Panc1 (cell line): ENCODE results near the gene MFSD12. TPM values are rescaled to one million over a fixed set of nuclear protein-coding genes. Genes with fewer than 3 reads are reported as not detected.

Experiments
- ATAC-seq: fragments of 200-7000 bp; cut with Tn5 transposase; 2 replicates; pipeline ENCODE4 v1.9.1; 2020; ENCODE audit warnings: mild to moderate bottlenecking, moderate library complexity
- BruUV-seq: library from RNA; stranded (reverse); fragments of 400-500 nt; replicated peaks from 2 replicates; lab custom pipeline; 2021; lab: Mats Ljungman, UMichigan
- CTCF ChIA-PET: fragments of 300-600 bp; sonication (Branson Sonifier 250); formaldehyde crosslinking; loops from one replicate; lab custom pipeline; 2022; ENCODE audit warnings: antibody characterized with exemption; lab: Charles Lee
- POLR2A ChIA-PET: fragments of 300-600 bp; sonication (Branson Sonifier 250); formaldehyde crosslinking; loops from one replicate; lab custom pipeline; 2022; ENCODE audit warnings: antibody characterized with exemption; lab: Charles Lee
- DNase-seq: peaks from one replicate; pipeline ENCODE4 v3.0.0-alpha.2; 2010; ENCODE audit warnings: low read depth, low spot score
- H3K27ac ChIP-seq: 2 replicates; pipeline ENCODE4 v1.5.1; 2011; ENCODE audit warnings: mild to moderate bottlenecking, low read length, inconsistent platforms
- H3K27me3 ChIP-seq: fragments of 200-500 bp; sonication (Bioruptor generic); 2 replicates; pipeline ENCODE4 v1.6.0; 2014; ENCODE audit warnings: low read length, inconsistent platforms; ENCODE audit not compliant: control insufficient read depth, insufficient read depth
- H3K36me3 ChIP-seq: fragments of 200-500 bp; sonication (Bioruptor generic); 2 replicates; pipeline ENCODE4 v1.5.1; 2014; ENCODE audit warnings: inconsistent platforms, mild to moderate bottlenecking, low read length, moderate library complexity; ENCODE audit not compliant: control insufficient read depth, insufficient read depth
- H3K4me1 ChIP-seq: 2 replicates; pipeline ENCODE4 v1.5.1; 2011; ENCODE audit warnings: inconsistent platforms, mild to moderate bottlenecking, low read length, moderate library complexity; ENCODE audit not compliant: control insufficient read depth, insufficient read depth
- H3K4me3 ChIP-seq, 2 experiments: 2 replicates each; pipeline ENCODE4 v1.5.1; 2011 to 2012; ENCODE audit warnings: low read depth in 2 of 2, low read length in 2 of 2, mild to moderate bottlenecking in 2 of 2, inconsistent platforms in 1 of 2, moderate library complexity in 1 of 2
- H3K9me3 ChIP-seq: fragments of 200-500 bp; sonication (Bioruptor generic); 2 replicates; pipeline ENCODE4 v1.5.1; 2014; ENCODE audit warnings: low read depth, mild to moderate bottlenecking, inconsistent platforms, low read length, moderate library complexity; ENCODE audit not compliant: control insufficient read depth, insufficient read depth
- CTCF ChIP-seq: fragments of 450-650 bp; IDR thresholded peaks from 2 replicates; pipeline ENCODE4 v1.5.1; 2017; ENCODE audit warnings: mild to moderate bottlenecking
- POLR2AphosphoS5 ChIP-seq: IDR thresholded peaks from 2 replicates; pipeline ENCODE4 v1.6.1; 2012; ENCODE audit warnings: mild to moderate bottlenecking, low read depth, low read length, moderate library complexity
- REST ChIP-seq, 2 experiments: IDR thresholded peaks; 2 replicates each; pipeline ENCODE4 v1.6.1; 2011 to 2012; ENCODE audit warnings: low read depth in 2 of 2, control low read depth in 1 of 2, low read length in 1 of 2, mild to moderate bottlenecking in 1 of 2, moderate library complexity in 1 of 2; ENCODE audit not compliant: insufficient read depth in 1 of 2
- SIN3A ChIP-seq: IDR thresholded peaks from 2 replicates; pipeline ENCODE4 v1.6.1; 2012; ENCODE audit warnings: low read depth, mild to moderate bottlenecking, low read length, moderate library complexity, borderline replicate concordance; ENCODE audit not compliant: insufficient read depth
- TCF7L2 ChIP-seq: IDR thresholded peaks from 2 replicates; pipeline ENCODE4 v1.6.1; 2011; ENCODE audit warnings: mild to moderate bottlenecking, low read depth, low read length, inconsistent platforms
- in situ Hi-C: cut with HindIII; loops from 2 replicates; pipeline ENCODE4 v1.10.0; 2016; ENCODE audit warnings: low sequenced_read_pairs, low pct_unique_long_range_greater_than_20kb
- intact Hi-C: fragments of 100-400 bp; cut with micrococcal nuclease; formaldehyde crosslinking; loops from one replicate; pipeline ENCODE4 v1.10.0; 2022; ENCODE audit not compliant: unreplicated experiment
- total RNA-seq: library from RNA; stranded (reverse); gene quantifications from one replicate; pipeline ENCODE4 v1.2.1, GENCODE V29; 2021; ENCODE audit not compliant: unreplicated experiment

Gene MFSD12
- total RNA-seq, 1 experiment from 2014 or later = 98.8 TPM

DNA sequence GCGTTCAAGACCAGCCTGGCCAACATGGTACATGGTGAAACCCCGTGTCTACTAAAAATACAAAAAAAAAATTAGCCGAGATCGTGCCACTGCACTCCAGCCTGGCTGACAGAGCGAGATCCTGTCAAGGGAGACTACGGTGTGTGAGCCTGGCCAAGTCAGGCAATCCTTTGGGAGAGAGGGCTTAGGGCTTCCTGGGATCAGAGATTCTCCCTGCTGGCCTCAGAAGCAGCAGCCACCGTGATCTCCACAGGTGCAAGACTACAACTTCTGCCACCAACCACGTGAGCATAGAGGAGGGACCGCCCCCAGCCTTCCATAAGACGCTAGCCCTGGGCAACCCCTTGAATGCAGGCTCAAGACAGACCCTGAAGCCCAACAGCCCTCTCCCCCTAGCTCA lies 7.6 kb downstream of the MFSD12 start:
- Histone ChIP-seq H3K4me3 (no peak overlapping the region), H3K9me3 (no peaks in the 10 kb centered on the region), H3K27ac (no peak overlapping the region), H3K4me1 (0 out of 2 replicates have a peak, but pooled peaks cover 2% of the 10 kb centered on the region), H3K36me3 (0 out of 2 replicates have a peak, but pooled peaks cover 3% of the 10 kb centered on the region), H3K27me3 (no peaks in the 10 kb centered on the region)
- DNase-seq (no peak), ATAC-seq (no peak)
- CTCF ChIA-PET = no interaction called here
- POLR2A ChIA-PET = no interaction called here
- TF ChIP-seq TCF7L2 (no peak), CTCF (no peak), SIN3A (no peak), POLR2AphosphoS5 (no peak), REST (IDR thresholded peaks at IDR 0.05; ENCODE audit: insufficient read depth in 1 of 2, low read depth in 2 of 2, low read length in 1 of 2) (no peak)
- intact Hi-C loops = no loop called here
- in situ Hi-C loops = no loop called here
- no TSS peak for BruUV-seq

DNA sequence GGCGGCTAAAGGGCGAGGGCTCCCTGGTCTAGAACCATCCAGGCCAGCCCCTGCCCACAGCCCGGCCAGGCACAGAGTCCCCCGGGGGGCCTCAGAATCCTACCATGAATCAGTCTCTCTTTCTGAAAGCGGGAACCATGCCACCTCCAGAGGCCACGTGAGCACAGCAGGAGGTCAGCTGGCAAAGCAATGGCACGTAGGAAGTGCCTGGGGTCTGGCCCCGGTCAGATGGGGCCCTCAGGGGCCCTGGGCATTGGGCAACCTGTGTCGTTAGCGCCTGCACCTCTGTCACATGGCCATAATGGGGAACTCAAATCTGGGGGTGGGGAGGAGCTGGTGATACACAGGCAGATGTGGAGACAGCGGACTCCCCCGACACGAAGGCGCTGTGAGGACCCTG lies 8.8 kb downstream of the MFSD12 start:
- in situ Hi-C loops (no loop called here), intact Hi-C loops (no loop called here)
- no TSS peak for BruUV-seq
- H3K4me1 ChIP-seq = no peaks in the 10 kb centered on the region
- H3K9me3 ChIP-seq = no peaks in the 10 kb centered on the region
- DNase-seq (no peak), ATAC-seq (no peak)
- no peaks in the 10 kb centered on the region for H3K27me3 ChIP-seq
- POLR2A ChIA-PET = no interaction called here
- no peak overlapping the region for H3K4me3 ChIP-seq
- H3K36me3 ChIP-seq = 0 out of 2 replicates have a peak, but pooled peaks cover 3% of the 10 kb centered on the region
- TF ChIP-seq REST (IDR thresholded peaks at IDR 0.05; ENCODE audit: insufficient read depth in 1 of 2, low read depth in 2 of 2, low read length in 1 of 2) (no peak), POLR2AphosphoS5 (no peak), TCF7L2 (no peak), CTCF (no peak)
- CTCF ChIA-PET = no interaction called here
- H3K27ac ChIP-seq = no peak overlapping the region
